SU-DHL-6 (cell line): ENCODE data around the gene TPK1.

Experiments used
- H2AFZ ChIP-seq: fragments of 200-600 bp; sonication (generic); 2 replicates; pipeline ENCODE4 v1.6.1; 2014; ENCODE audit warnings: low read depth, mild to moderate bottlenecking, moderate library complexity, mixed read lengths, antibody characterized with exemption, low read length; ENCODE audit not compliant: severe bottlenecking
- H3F3A ChIP-seq: fragments of 200-600 bp; shearing (Covaris generic); 2 replicates; pipeline ENCODE4 v1.6.0; 2016; ENCODE audit warnings: antibody characterized with exemption, mild to moderate bottlenecking; ENCODE audit not compliant: insufficient read depth
- H3K27ac ChIP-seq: fragments of 200-600 bp; sonication (generic); 2 replicates; pipeline ENCODE4 v1.5.1; 2016; ENCODE audit warnings: low read depth, mild to moderate bottlenecking, low read length, moderate library complexity, mixed read lengths
- H3K27me3 ChIP-seq: fragments of 200-600 bp; sonication (generic), shearing (Covaris generic); 2 replicates; pipeline ENCODE4 v1.6.0; 2014; ENCODE audit warnings: mild to moderate bottlenecking, low read length
- H3K36me3 ChIP-seq: fragments of 200-600 bp; sonication (generic); 2 replicates; pipeline ENCODE4 v1.6.1; 2014; ENCODE audit warnings: mild to moderate bottlenecking, low read length, mixed read lengths
- H3K4me2 ChIP-seq: fragments of 300-600, 200-600 bp; shearing (Covaris generic), sonication (generic); 2 replicates; pipeline ENCODE4 v1.6.0; 2014; ENCODE audit warnings: low read length, low read depth, mild to moderate bottlenecking; ENCODE audit not compliant: poor library complexity, severe bottlenecking
- H3K4me3 ChIP-seq: fragments of 200-600 bp; sonication (generic); 2 replicates; pipeline ENCODE4 v1.5.1; 2014; ENCODE audit warnings: antibody characterized with exemption, low read length, mild to moderate bottlenecking, mixed read lengths; ENCODE audit not compliant: insufficient read depth, poor library complexity, severe bottlenecking
- H3K79me2 ChIP-seq: fragments of 200-600 bp; sonication (generic); 2 replicates; pipeline ENCODE4 v1.6.1; 2014; ENCODE audit warnings: mild to moderate bottlenecking, low read length, moderate library complexity; ENCODE audit not compliant: insufficient read depth
- H3K9ac ChIP-seq: fragments of 200-600 bp; sonication (generic); 2 replicates; pipeline ENCODE4 v1.7.0; 2014; ENCODE audit warnings: mild to moderate bottlenecking, low read length
- H3K9me2 ChIP-seq: fragments of 200-600 bp; sonication (generic); replicated peaks from 2 replicates; pipeline ENCODE4 v1.6.1; 2014; ENCODE audit warnings: low read length; ENCODE audit not compliant: insufficient read depth
- H3K9me3 ChIP-seq: fragments of 200-600 bp; sonication (generic); 2 replicates; pipeline ENCODE4 v1.6.1; 2014; ENCODE audit warnings: low read length, mixed read lengths; ENCODE audit not compliant: insufficient read depth
- H4K20me1 ChIP-seq: fragments of 200-600 bp; sonication (generic); 2 replicates; pipeline ENCODE4 v1.6.1; 2014; ENCODE audit warnings: low read depth, mild to moderate bottlenecking, antibody characterized with exemption, low read length, moderate library complexity, mixed read lengths
- CTCF ChIP-seq: fragments of 200-600 bp; sonication (generic); IDR thresholded peaks from one replicate; pipeline ENCODE4 v1.5.1; 2017; ENCODE audit warnings: antibody characterized with exemption, mild to moderate bottlenecking, low read length, moderate library complexity; ENCODE audit not compliant: insufficient read depth, poor library complexity, severe bottlenecking
- EZH2phosphoT487 ChIP-seq: fragments of 200-600 bp; sonication (generic), shearing (Covaris generic); conservative IDR thresholded peaks from 2 replicates; pipeline ENCODE4 v1.6.1; 2018; ENCODE audit warnings: mild to moderate bottlenecking, antibody characterized with exemption, low read length, moderate library complexity, mixed read lengths

Gene TPK1

GRCh38 chr7:144682581-144683280, 153.1 kb downstream of the TPK1 start:
- no peaks in the 10 kb centered on the region for H3K9me3 ChIP-seq
- no peak for TF ChIP-seq EZH2phosphoT487
- TF ChIP-seq CTCF, result no peak
- no peaks in the 10 kb centered on the region for H3K79me2 ChIP-seq

GRCh38 chr7:144676492-144676891, 159.4 kb downstream of the TPK1 start:
- Histone ChIP-seq H3F3A (no peaks in the 10 kb centered on the region), H3K4me2 (no peak overlapping the region), H3K9ac (no peak overlapping the region), H3K36me3 (no peaks in the 10 kb centered on the region), H3K4me3 (no peak overlapping the region), H4K20me1 (no peaks in the 10 kb centered on the region), H3K9me2 (no peaks in the 10 kb centered on the region), H3K27ac (no peak overlapping the region), H2AFZ (no peak overlapping the region), H3K9me3 (no peaks in the 10 kb centered on the region), H3K79me2 (no peaks in the 10 kb centered on the region), H3K27me3 (no peaks in the 10 kb centered on the region)
- TF ChIP-seq EZH2phosphoT487 (no peak), CTCF (no peak)

More at GRCh38 chr7:144682581-144683280, 153.1 kb downstream of the TPK1 start:
- Histone ChIP-seq H3K36me3 (no peaks in the 10 kb centered on the region), H3K4me3 (no peak overlapping the region), H4K20me1 (no peaks in the 10 kb centered on the region), H3K9me2 (no peaks in the 10 kb centered on the region), H2AFZ (no peak overlapping the region), H3K27ac (no peak overlapping the region), H3F3A (no peaks in the 10 kb centered on the region), H3K4me2 (no peak overlapping the region), H3K9ac (no peak overlapping the region), H3K27me3 (no peaks in the 10 kb centered on the region)

- H3K4me2 ChIP-seq, result no peak overlapping the region
- no peaks in the 10 kb centered on the region for H3K36me3 ChIP-seq
- H3F3A ChIP-seq, result no peaks in the 10 kb centered on the region
- no peak overlapping the region for H2AFZ ChIP-seq
- no peak overlapping the region for H3K9ac ChIP-seq
- H3K27me3 ChIP-seq, result no peaks in the 10 kb centered on the region
- TF ChIP-seq EZH2phosphoT487, result no peak
- no peak for TF ChIP-seq CTCF
- H3K27ac ChIP-seq, result no peak overlapping the region
- H3K4me3 ChIP-seq, result no peak overlapping the region
- H3K79me2 ChIP-seq, result no peaks in the 10 kb centered on the region
- H3K9me3 ChIP-seq, result no peaks in the 10 kb centered on the region
- no peaks in the 10 kb centered on the region for H3K9me2 ChIP-seq
- no peaks in the 10 kb centered on the region for H4K20me1 ChIP-seq
These were observed 161.3 kb downstream of the TPK1 start for GRCh38 chr7:144674550-144674949.
